ENCODE data around the gene KCNJ15. TPM values are rescaled to one million over a fixed set of nuclear protein-coding genes. Genes with fewer than 3 reads are reported as not detected.
A peak's percentile ranks its signal among the peaks of the same experiment; 100 is the strongest.

The KCNJ15 gene
- total and polyA plus RNA-seq, 2 experiments from 2014 or later = not detected

DNA sequence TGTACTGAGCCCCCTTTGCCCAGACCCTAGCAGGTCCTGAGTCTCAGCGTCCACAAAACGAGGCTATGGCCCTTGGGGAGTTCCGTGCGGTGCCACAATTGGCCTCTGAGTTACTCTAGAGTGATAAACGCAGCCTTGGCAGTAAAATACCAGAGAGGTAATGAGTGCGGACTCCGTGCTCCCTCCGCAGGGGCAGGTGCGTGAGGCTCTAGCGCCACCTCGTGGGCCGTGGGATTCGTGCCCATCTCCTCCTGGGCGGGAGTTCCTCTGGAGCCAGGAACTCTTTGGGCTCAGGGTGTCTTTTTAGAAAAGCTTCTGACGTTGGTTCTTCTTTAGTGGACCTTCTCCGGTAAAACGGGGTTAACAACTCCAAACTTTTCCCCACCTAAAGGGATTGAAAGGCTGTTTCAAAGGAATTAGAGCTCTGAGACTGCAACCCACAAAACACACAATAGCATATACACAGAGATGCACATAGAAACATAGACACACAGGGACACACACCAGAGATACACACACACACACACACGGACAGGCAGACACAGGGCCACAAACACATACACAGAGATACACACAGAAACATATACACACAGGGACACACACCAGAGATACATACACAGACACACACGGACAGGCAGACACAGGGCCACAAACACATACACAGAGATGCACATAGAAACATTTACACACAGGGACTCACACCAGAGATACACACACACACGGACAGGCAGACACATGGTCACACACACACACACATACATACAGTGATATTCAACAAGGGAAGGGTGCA, 99.4 kb downstream of the KCNJ15 start:
- no peak overlapping the region for H3K4me3 ChIP-seq
- H3K27me3 ChIP-seq = no peaks in the 10 kb centered on the region
- H3K4me1 ChIP-seq (ENCODE audit: low read depth) = no peaks in the 10 kb centered on the region
- peak; percentile 79 to 83 for DNase-seq (ENCODE audit: low read depth in 1 of 2, low spot score in 1 of 2)
- TF ChIP-seq, protein P1, sequence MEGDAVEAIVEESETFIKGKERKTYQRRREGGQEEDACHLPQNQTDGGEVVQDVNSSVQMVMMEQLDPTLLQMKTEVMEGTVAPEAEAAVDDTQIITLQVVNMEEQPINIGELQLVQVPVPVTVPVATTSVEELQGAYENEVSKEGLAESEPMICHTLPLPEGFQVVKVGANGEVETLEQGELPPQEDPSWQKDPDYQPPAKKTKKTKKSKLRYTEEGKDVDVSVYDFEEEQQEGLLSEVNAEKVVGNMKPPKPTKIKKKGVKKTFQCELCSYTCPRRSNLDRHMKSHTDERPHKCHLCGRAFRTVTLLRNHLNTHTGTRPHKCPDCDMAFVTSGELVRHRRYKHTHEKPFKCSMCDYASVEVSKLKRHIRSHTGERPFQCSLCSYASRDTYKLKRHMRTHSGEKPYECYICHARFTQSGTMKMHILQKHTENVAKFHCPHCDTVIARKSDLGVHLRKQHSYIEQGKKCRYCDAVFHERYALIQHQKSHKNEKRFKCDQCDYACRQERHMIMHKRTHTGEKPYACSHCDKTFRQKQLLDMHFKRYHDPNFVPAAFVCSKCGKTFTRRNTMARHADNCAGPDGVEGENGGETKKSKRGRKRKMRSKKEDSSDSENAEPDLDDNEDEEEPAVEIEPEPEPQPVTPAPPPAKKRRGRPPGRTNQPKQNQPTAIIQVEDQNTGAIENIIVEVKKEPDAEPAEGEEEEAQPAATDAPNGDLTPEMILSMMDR (IDR thresholded peaks at IDR 0.05; ENCODE audit: low read depth, low read length) = peak; percentile 99
- no peak overlapping the region for H3K27ac ChIP-seq
- no peaks in the 10 kb centered on the region for H3K36me3 ChIP-seq
- no peaks in the 10 kb centered on the region for H3K9me3 ChIP-seq (ENCODE audit: low read depth)

Other genes with a start within 250 kb of the KCNJ15 start
- 1.5 TPM in 1 of 2 replicates, not detected in the other for gene ERG, start 241.5 kb downstream of the KCNJ15 start, total RNA-seq
- gene ERG, start 241.5 kb downstream of the KCNJ15 start, polyA plus RNA-seq = 0.94 TPM in 1 of 2 replicates, not detected in the other